ENCODE data around the gene AKT1. TPM values are rescaled to one million over a fixed set of nuclear protein-coding genes. Genes with fewer than 3 reads are reported as not detected.

Gene AKT1
- total RNA-seq, 1 donor from 2014 or later = 155 TPM

GRCh38 chr14:104779776-104780512 is 15.6 kb downstream of the AKT1 start:
- Mint-ChIP-seq H3K4me1 (ENCODE audit: low read depth, unreplicated experiment) (no peaks in the 10 kb centered on the region), H3K27ac (ENCODE audit: unreplicated experiment) (no peak overlapping the region), H3K27me3 (ENCODE audit: low read depth, unreplicated experiment) (no peaks in the 10 kb centered on the region), H3K36me3 (ENCODE audit: low read depth, unreplicated experiment) (peaks cover 4% of the 10 kb centered on the region), H3K4me3 (ENCODE audit: unreplicated experiment) (no peak overlapping the region), H3K9me3 (ENCODE audit: unreplicated experiment) (no peaks in the 10 kb centered on the region)
- Histone ChIP-seq H3K4me1 (ENCODE audit: insufficient read depth, low read length) (no peaks in the 10 kb centered on the region), H2AFZ (ENCODE audit: low read depth, low read length) (no peak overlapping the region), H3K4me3 (ENCODE audit: insufficient read depth, low read depth, low read length) (no peak overlapping the region), H3K4me2 (ENCODE audit: low read length) (no peak overlapping the region), H3K27ac (ENCODE audit: low read depth, low read length) (no peak overlapping the region), H3K9me3 (ENCODE audit: insufficient read depth, low read depth, low read length) (no peaks in the 10 kb centered on the region), H3K27me3 (ENCODE audit: insufficient read depth, low read length) (no peaks in the 10 kb centered on the region), H3K9ac (ENCODE audit: low read length) (no peak overlapping the region), H3K79me2 (ENCODE audit: insufficient read depth, low read length) (peaks cover 28% of the 10 kb centered on the region), H3K36me3 (ENCODE audit: insufficient read depth, low read length) (no peaks in the 10 kb centered on the region), H4K20me1 (ENCODE audit: insufficient read depth, low read length) (peaks cover 79% of the 10 kb centered on the region)
- no peak for FAIRE-seq
- no peak for DNase-seq (ENCODE audit: low read depth)
- TF ChIP-seq EZH2 (IDR thresholded peaks at IDR 0.05; ENCODE audit: insufficient read depth, low read length) (no peak), CTCF (IDR thresholded peaks at IDR 0.05; ENCODE audit: insufficient read depth, low read depth, low read length) (no peak)

GRCh38 chr14:104778694-104779331 is 16.7 kb downstream of the AKT1 start:
- no peak for FAIRE-seq
- H3K9me3 ChIP-seq (ENCODE audit: insufficient read depth, low read depth, low read length) = no peaks in the 10 kb centered on the region
- no peaks in the 10 kb centered on the region for H3K27me3 Mint-ChIP-seq (ENCODE audit: low read depth, unreplicated experiment)

More at GRCh38 chr14:104778694-104779331, 16.7 kb downstream of the AKT1 start:
- Mint-ChIP-seq H3K36me3 (ENCODE audit: low read depth, unreplicated experiment) (peaks cover 4% of the 10 kb centered on the region), H3K27ac (ENCODE audit: unreplicated experiment) (no peak overlapping the region), H3K4me1 (ENCODE audit: low read depth, unreplicated experiment) (no peaks in the 10 kb centered on the region), H3K4me3 (ENCODE audit: unreplicated experiment) (no peak overlapping the region), H3K9me3 (ENCODE audit: unreplicated experiment) (no peaks in the 10 kb centered on the region)
- Histone ChIP-seq H3K27ac (ENCODE audit: low read depth, low read length) (no peak overlapping the region), H3K36me3 (ENCODE audit: insufficient read depth, low read length) (no peaks in the 10 kb centered on the region), H2AFZ (ENCODE audit: low read depth, low read length) (no peak overlapping the region), H3K4me1 (ENCODE audit: insufficient read depth, low read length) (no peaks in the 10 kb centered on the region), H3K9ac (ENCODE audit: low read length) (no peak overlapping the region), H3K27me3 (ENCODE audit: insufficient read depth, low read length) (no peaks in the 10 kb centered on the region), H4K20me1 (ENCODE audit: insufficient read depth, low read length) (peaks cover 68% of the 10 kb centered on the region), H3K4me3 (ENCODE audit: insufficient read depth, low read depth, low read length) (no peak overlapping the region), H3K4me2 (ENCODE audit: low read length) (no peak overlapping the region), H3K79me2 (ENCODE audit: insufficient read depth, low read length) (peaks cover 16% of the 10 kb centered on the region)
- TF ChIP-seq EZH2 (IDR thresholded peaks at IDR 0.05; ENCODE audit: insufficient read depth, low read length) = no peak
- TF ChIP-seq CTCF (IDR thresholded peaks at IDR 0.05; ENCODE audit: insufficient read depth, low read depth, low read length) = no peak
- DNase-seq (ENCODE audit: low read depth) = no peak
